Measurements from ENCODE around the gene TRMT1. TPM values are rescaled to one million over a fixed set of nuclear protein-coding genes. Genes with fewer than 3 reads are reported as not detected.

The TRMT1 gene
- total and polyA plus RNA-seq, 2 of the 8 experiments (the other 6 are each of a cell fraction or from before 2014, with no cell fraction given), result 77.4 to 99.3 TPM

DNA sequence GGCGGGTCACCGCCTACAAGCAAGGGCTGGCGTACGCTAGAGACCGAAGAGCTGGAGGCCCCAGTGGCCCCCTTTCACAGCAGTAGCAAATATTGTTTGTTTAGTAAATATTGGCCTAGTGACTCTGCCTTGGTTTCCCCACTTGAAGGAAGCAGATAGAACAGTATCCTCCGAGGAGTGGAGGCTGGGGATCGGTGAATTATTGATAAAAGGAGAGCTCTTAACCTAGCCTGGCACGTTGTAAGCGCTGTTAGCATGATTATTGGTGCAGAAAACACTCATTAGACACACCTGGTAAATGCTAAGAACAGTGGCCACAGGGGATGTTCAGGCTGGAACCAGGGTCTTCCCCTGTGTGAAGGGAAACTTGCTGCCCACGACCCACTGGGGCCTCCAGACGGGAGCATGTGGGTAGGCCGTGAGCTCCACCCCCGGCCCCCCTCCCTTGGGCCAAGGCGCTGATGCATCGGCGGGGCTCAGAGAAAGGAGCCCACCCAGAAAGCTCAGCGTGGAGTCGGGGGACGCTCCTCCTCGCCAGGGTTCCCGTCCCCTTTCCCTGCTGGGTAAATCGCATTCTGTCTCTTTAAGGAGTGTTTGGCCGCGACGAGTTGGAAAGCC, 35.9 kb upstream of the TRMT1 start (continued):
- TF ChIP-seq TBP (IDR thresholded peaks at IDR 0.05; ENCODE audit: low read depth, low read length), result no peak
- no peak for TF ChIP-seq RXRA (IDR thresholded peaks at IDR 0.05; ENCODE audit: insufficient read depth, low read depth, low read length)
- peak; percentile 82 for TF ChIP-seq TAF7 (optimal IDR thresholded peaks at IDR 0.05; ENCODE audit: borderline replicate concordance, low read depth, low read length)
- TF ChIP-seq EGR1 (IDR thresholded peaks at IDR 0.05; ENCODE audit: borderline replicate concordance, low read depth, low read length), result 0 out of 2 replicates have a peak, but pooled peaks have one; percentile 20
- TF ChIP-seq YY1 (IDR thresholded peaks at IDR 0.05; ENCODE audit: low read depth, low read length), result no peak
- TF ChIP-seq KDM5A (IDR thresholded peaks at IDR 0.05; ENCODE audit: low read length), result no peak
- peak; percentile 59; the same call in 1 of the 2 replicates for TF ChIP-seq BACH1 (IDR thresholded peaks at IDR 0.05; ENCODE audit: low read length)
- 0 out of 2 replicates have a peak, but pooled peaks have one; percentile 31 for TF ChIP-seq SP4 (IDR thresholded peaks at IDR 0.05; ENCODE audit: low read length)
- no peak for TF ChIP-seq POU5F1 (IDR thresholded peaks at IDR 0.05; ENCODE audit: low read depth, low read length)
- no peak for TF ChIP-seq RBBP5 (IDR thresholded peaks at IDR 0.05; ENCODE audit: borderline replicate concordance, low read depth, low read length)
- no peak for TF ChIP-seq SUZ12 (IDR thresholded peaks at IDR 0.05; ENCODE audit: low read length)
- TF ChIP-seq EP300 (IDR thresholded peaks at IDR 0.05; ENCODE audit: borderline replicate concordance in 1 of 2, low read depth in 2 of 2, low read length in 2 of 2), result no peak; a peak in 1 of 3 replicates
- no peak for TF ChIP-seq EZH2 (IDR thresholded peaks at IDR 0.05; ENCODE audit: low read depth, low read length, severe bottlenecking)

Data from H1 (cell line).